ENCODE measurements around the gene CPT1B.
"Not testable (repeated sequence)": the region's sequence is repeated elsewhere in the genome, so short reads cannot be mapped to it uniquely, and the experiment has no call there.

Gene CPT1B

GRCh38 chr22:50608996-50609395 is 30.8 kb upstream of the CPT1B start:
- DNase-seq, result no peak

GRCh38 chr22:50608058-50608840 is 30.0 kb upstream of the CPT1B start:
- not testable (repeated sequence) for DNase-seq

GRCh38 chr22:50607659-50608020 is 29.4 kb upstream of the CPT1B start:
- no peak for DNase-seq

- DNase-seq, result no peak
These were observed 28.9 kb upstream of the CPT1B start for GRCh38 chr22:50606946-50607658.

- DNase-seq, result no peak
These were observed 28.1 kb upstream of the CPT1B start for GRCh38 chr22:50606165-50606945.

GRCh38 chr22:50605613-50606074 is 27.4 kb upstream of the CPT1B start:
- no peak for DNase-seq

GRCh38 chr22:50605002-50605612 is 26.9 kb upstream of the CPT1B start:
- no peak for DNase-seq

GRCh38 chr22:50604256-50605001 is 26.2 kb upstream of the CPT1B start:
- no peak for DNase-seq

GRCh38 chr22:50603511-50604255 is 25.5 kb upstream of the CPT1B start:
- no peak for DNase-seq

GRCh38 chr22:50602338-50602700 is 24.1 kb upstream of the CPT1B start:
- DNase-seq, result no peak

GRCh38 chr22:50601669-50602337 is 23.6 kb upstream of the CPT1B start:
- DNase-seq, result no peak

- no peak for DNase-seq
These were observed 22.9 kb upstream of the CPT1B start for GRCh38 chr22:50600967-50601668.

- no peak for DNase-seq
These were observed 22.3 kb upstream of the CPT1B start, which contains the start of gene MAPK8IP2 for GRCh38 chr22:50600538-50600937. Gene MAPK8IP2, plus strand, starts transcription at chr22:50600793. Its CDS starts 26 bp downstream, at chr22:50600819.

- no peak for DNase-seq
These were observed 21.7 kb upstream of the CPT1B start for GRCh38 chr22:50599816-50600455.

GRCh38 chr22:50597097-50597496 is 18.9 kb upstream of the CPT1B start:
- DNase-seq, result no peak

- DNase-seq, result no peak
These were observed 17.0 kb upstream of the CPT1B start for GRCh38 chr22:50595189-50595588.

- DNase-seq, result no peak
These were observed 9.2 kb upstream of the CPT1B start for GRCh38 chr22:50587407-50587806.

GRCh38 chr22:50586416-50586815 is 8.2 kb upstream of the CPT1B start:
- no peak for DNase-seq

GRCh38 chr22:50585781-50586180 is 7.6 kb upstream of the CPT1B start:
- DNase-seq, result no peak

- no peak for DNase-seq
These were observed 7.0 kb upstream of the CPT1B start for GRCh38 chr22:50585238-50585637.
